IMR-90 (cell line): ENCODE data around the gene CGNL1. TPM values are rescaled to one million over a fixed set of nuclear protein-coding genes. Genes with fewer than 3 reads are reported as not detected.

ENCODE experiments used
- ATAC-seq: fragments of 200-7000 bp; cut with Tn5 transposase; 2 replicates; pipeline ENCODE4 v1.9.1; 2020; ENCODE audit warnings: low read depth, mild to moderate bottlenecking, moderate library complexity
- BruUV-seq: library from RNA; stranded (reverse); fragments of 400-500 nt; replicated peaks from 2 replicates; lab custom pipeline; 2021; lab: Mats Ljungman, UMichigan
- CTCF ChIA-PET: fragments of 300-600 bp; formaldehyde crosslinking; extraction: SDS; loops from one replicate; lab custom pipeline; 2021; ENCODE audit warnings: antibody characterized with exemption; lab: Yijun Ruan, JAX
- POLR2A ChIA-PET: fragments of 300-600 bp; sonication (Branson Sonifier 250); formaldehyde crosslinking; loops from one replicate; lab custom pipeline; 2022; ENCODE audit warnings: antibody characterized with exemption; ENCODE audit not compliant: unreplicated experiment; lab: Charles Lee
- DNase-seq: peaks from one replicate; pipeline ENCODE4 v3.0.0; 2013
- H2AFZ ChIP-seq: replicated peaks from 2 replicates; pipeline ENCODE3; 2013; ENCODE audit warnings: low read length, mild to moderate bottlenecking; ENCODE audit not compliant: poor library complexity
- H2AK5ac ChIP-seq: 2 replicates; pipeline ENCODE4 v1.6.1; 2013; ENCODE audit warnings: low read depth, low read length, inconsistent platforms
- H2AK9ac ChIP-seq: replicated peaks from 2 replicates; pipeline ENCODE3; 2013; ENCODE audit warnings: mild to moderate bottlenecking, low read depth, low read length, moderate library complexity; ENCODE audit not compliant: poor library complexity
- H2BK120ac ChIP-seq: 2 replicates; pipeline ENCODE4 v1.6.1; 2013; ENCODE audit warnings: low read depth, low read length, inconsistent platforms
- H2BK15ac ChIP-seq: 3 replicates; pipeline ENCODE4 v1.6.1; 2013; ENCODE audit warnings: low read depth, low read length, inconsistent platforms
- H2BK20ac ChIP-seq: 2 replicates; pipeline ENCODE4 v1.6.1; 2013; ENCODE audit warnings: low read depth, mild to moderate bottlenecking, inconsistent platforms, low read length, moderate library complexity
- H2BK5ac ChIP-seq: 2 replicates; pipeline ENCODE4 v1.6.1; 2013; ENCODE audit warnings: mild to moderate bottlenecking, low read depth, low read length, inconsistent platforms; ENCODE audit not compliant: poor library complexity, severe bottlenecking
- H3K14ac ChIP-seq: replicated peaks from 2 replicates; pipeline ENCODE4 v1.6.1; 2013; ENCODE audit warnings: low read depth, low read length, inconsistent platforms
- H3K18ac ChIP-seq: 2 replicates; pipeline ENCODE4 v1.6.1; 2013; ENCODE audit warnings: low read depth, low read length, control low read depth
- H3K23ac ChIP-seq: 2 replicates; pipeline ENCODE4 v1.6.1; 2013; ENCODE audit warnings: low read depth, low read length, inconsistent platforms
- H3K27ac ChIP-seq: 2 replicates; pipeline ENCODE4 v1.5.1; 2013; ENCODE audit warnings: mild to moderate bottlenecking, control low read depth, low read length; ENCODE audit not compliant: insufficient read depth
- H3K27me3 ChIP-seq: 2 replicates; pipeline ENCODE4 v1.6.1; 2013; ENCODE audit warnings: low read length; ENCODE audit not compliant: control insufficient read depth, insufficient read depth
- H3K36me3 ChIP-seq: 2 replicates; pipeline ENCODE4 v1.6.1; 2013; ENCODE audit warnings: low read length, mixed read lengths; ENCODE audit not compliant: control insufficient read depth, insufficient read depth
- H3K4ac ChIP-seq: 2 replicates; pipeline ENCODE4 v1.6.1; 2013; ENCODE audit warnings: low read depth, low read length, inconsistent platforms
- H3K4me1 ChIP-seq: 2 replicates; pipeline ENCODE4 v1.6.1; 2013; ENCODE audit warnings: low read length, mixed read lengths; ENCODE audit not compliant: control insufficient read depth, insufficient read depth
- H3K4me2 ChIP-seq: 2 replicates; pipeline ENCODE4 v1.6.1; 2013; ENCODE audit warnings: low read depth, mild to moderate bottlenecking, control low read depth, low read length, moderate library complexity
- H3K4me3 ChIP-seq: 2 replicates; pipeline ENCODE4 v1.5.1; 2013; ENCODE audit warnings: low read depth, mild to moderate bottlenecking, control low read depth, low read length, moderate library complexity; ENCODE audit not compliant: insufficient read depth
- H3K56ac ChIP-seq: 2 replicates; pipeline ENCODE4 v1.6.1; 2013; ENCODE audit warnings: low read length, inconsistent platforms; ENCODE audit not compliant: insufficient read depth; ENCODE audit errors: extremely low read depth
- H3K79me1 ChIP-seq, 2 experiments: 2 replicates each; pipeline ENCODE4 v1.6.1; 2013; ENCODE audit warnings: low read length in 2 of 2, inconsistent platforms in 1 of 2, low read depth in 1 of 2
- H3K9ac ChIP-seq: 2 replicates; pipeline ENCODE4 v1.6.1; 2013; ENCODE audit warnings: low read depth, low read length, control low read depth
- H3K9me1 ChIP-seq: 2 replicates; pipeline ENCODE4 v1.6.1; 2013; ENCODE audit warnings: low read length, inconsistent platforms; ENCODE audit not compliant: insufficient read depth
- H3K9me3 ChIP-seq: 2 replicates; pipeline ENCODE4 v1.6.1; 2013; ENCODE audit warnings: low read length; ENCODE audit not compliant: control insufficient read depth, insufficient read depth
- H4K20me1 ChIP-seq: 2 replicates; pipeline ENCODE4 v1.6.1; 2013; ENCODE audit warnings: low read length, inconsistent platforms; ENCODE audit not compliant: insufficient read depth
- H4K5ac ChIP-seq: 2 replicates; pipeline ENCODE4 v1.6.1; 2013; ENCODE audit warnings: mild to moderate bottlenecking, low read depth, low read length, control low read depth
- H4K8ac ChIP-seq, 2 experiments: 2 replicates each; pipeline ENCODE4 v1.6.1; 2013; ENCODE audit warnings: low read depth in 2 of 2, low read length in 2 of 2, control low read depth in 1 of 2, inconsistent platforms in 1 of 2
- H4K91ac ChIP-seq: 2 replicates; pipeline ENCODE4 v1.6.1; 2013; ENCODE audit warnings: low read depth, low read length, inconsistent platforms; ENCODE audit not compliant: insufficient read depth
- MAZ ChIP-seq: IDR thresholded peaks from 2 replicates; pipeline ENCODE4 v1.6.1; 2012; ENCODE audit warnings: low read depth, mild to moderate bottlenecking, low read length, improper control_type of control experiment, moderate library complexity, borderline replicate concordance
- NFE2L2 ChIP-seq: fragments of 150-350 bp; IDR thresholded peaks from 2 replicates; pipeline ENCODE4 v1.6.1; 2016; ENCODE audit warnings: low read depth, mild to moderate bottlenecking, low read length
- POLR2A ChIP-seq: IDR thresholded peaks from 2 replicates; pipeline ENCODE4 v1.6.1; 2012; ENCODE audit warnings: mild to moderate bottlenecking, low read depth, low read length
- RAD21 ChIP-seq: IDR thresholded peaks from 2 replicates; pipeline ENCODE4 v1.6.1; 2012; ENCODE audit warnings: low read length, improper control_type of control experiment
- RFX5 ChIP-seq: IDR thresholded peaks from 2 replicates; pipeline ENCODE4 v1.8.0; 2012; ENCODE audit warnings: low read depth, mild to moderate bottlenecking, low read length, moderate library complexity
- WGBS, 2 experiments: methylation state at CpG; one replicate each; pipeline versions ENCODE4 v1.1.5 to v1.1.7; 2013; ENCODE audit warnings: missing lambda C conversion rate in 2 of 2; ENCODE audit not compliant: insufficient read length in 1 of 2; ENCODE audit errors: extremely low coverage in 2 of 2; 5-methylcytosine and 5-hydroxymethylcytosine counted together
- dilution Hi-C: fragments of 300-500 bp; cut with HindIII; formaldehyde crosslinking; loops from one replicate; pipeline ENCODE4 v1.14.3; 2018; ENCODE audit warnings: low sequenced_read_pairs; ENCODE audit not compliant: unreplicated experiment
- in situ Hi-C: fragments of 300-500 bp; cut with MboI; formaldehyde crosslinking; loops from 3 replicates; pipeline ENCODE4 v1.14.3; 2019; ENCODE audit warnings: low sequenced_read_pairs, inconsistent platforms, mixed read lengths
- intact Hi-C: fragments of 100-400 bp; cut with micrococcal nuclease; formaldehyde crosslinking; loops from 2 replicates; pipeline ENCODE4 v1.10.0; 2022
- polyA plus RNA-seq, 3 experiments: library from polyadenylated mRNA; depleted of rRNA; stranded (reverse); fragments of >200 nt; gene quantifications; 2 replicates each; pipeline ENCODE4 v1.2.3, GENCODE V29; 2012; ENCODE audit warnings: low replicate concordance in 1 of 3
- total RNA-seq: library from RNA; depleted of rRNA; stranded (reverse); fragments of >200 nt; gene quantifications from 2 replicates; pipeline ENCODE4 v1.2.3, GENCODE V29; 2012
- TF ChIP-seq, protein P1 (sequence below): fragments of 150-350 bp; IDR thresholded peaks from 2 replicates; pipeline ENCODE4 v1.6.1; 2016; ENCODE audit warnings: low read depth, mild to moderate bottlenecking, low read length, moderate library complexity, borderline replicate concordance

CGNL1 gene
- total and polyA plus RNA-seq, 2 of the 4 experiments (the other 2 are of a cell fraction) = 0.07 to 0.18 TPM

DNA sequence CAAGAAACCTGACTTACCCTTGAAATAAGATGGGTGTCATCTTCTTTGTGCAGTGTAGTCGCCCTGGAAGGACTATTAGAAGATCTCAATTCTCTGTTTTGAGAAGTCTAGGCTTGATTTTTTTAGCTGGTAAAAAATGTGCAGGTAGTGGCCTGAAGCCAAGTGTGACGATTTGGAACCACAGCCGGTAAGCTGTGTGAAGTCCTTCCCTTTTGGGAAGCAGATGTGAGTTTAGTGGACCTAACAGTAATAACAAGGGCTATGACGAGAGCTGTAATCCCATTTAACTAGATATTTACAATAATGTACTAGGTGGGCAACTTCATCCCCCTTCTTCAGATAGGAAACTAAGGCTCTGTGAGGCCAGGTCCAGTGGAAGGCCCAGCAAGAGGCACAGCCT lies 133.7 kb downstream of the CGNL1 start:
- no peaks in the 10 kb centered on the region for H3K27me3 ChIP-seq
- no peak overlapping the region for H4K91ac ChIP-seq
- H2BK20ac ChIP-seq = no peak overlapping the region
- peak overlapping the region in 1 of 2 experiments; percentile 47; a peak in 1 of 4 replicates for H4K8ac ChIP-seq
- peaks cover 5% of the 10 kb centered on the region for H3K4me1 ChIP-seq
- in situ Hi-C loops (no loop called here), intact Hi-C loops (no loop called here), dilution Hi-C loops (no loop called here)
- H2BK15ac ChIP-seq = no peak overlapping the region
- no peak overlapping the region for H2AK9ac ChIP-seq
- DNase-seq (no peak), ATAC-seq (no peak)
- H4K20me1 ChIP-seq = no peaks in the 10 kb centered on the region
- H2BK120ac ChIP-seq = no peak overlapping the region; the same call in 1 of the 2 replicates
- no peak overlapping the region for H2AFZ ChIP-seq
- H3K27ac ChIP-seq = no peak overlapping the region
- ChIA-PET CTCF (no interaction called here), POLR2A (no interaction called here)
- H2AK5ac ChIP-seq = no peak overlapping the region
- H4K5ac ChIP-seq = no peak overlapping the region
- H3K18ac ChIP-seq = peak overlapping the region; percentile 16; the same call in 1 of the 2 replicates
- H3K14ac ChIP-seq = no peak overlapping the region
- WGBS, 2 experiments = no CpG with 5 or more reads among the region's 4 CpGs
- H3K23ac ChIP-seq = no peak overlapping the region
- H3K4me2 ChIP-seq = no peak overlapping the region
- no peak overlapping the region for H2BK5ac ChIP-seq
- H3K9me1 ChIP-seq = no peaks in the 10 kb centered on the region
- TF ChIP-seq NFE2L2 (no peak), RFX5 (no peak), POLR2A (no peak), RAD21 (no peak), MAZ (no peak)
- TF ChIP-seq, protein P1, sequence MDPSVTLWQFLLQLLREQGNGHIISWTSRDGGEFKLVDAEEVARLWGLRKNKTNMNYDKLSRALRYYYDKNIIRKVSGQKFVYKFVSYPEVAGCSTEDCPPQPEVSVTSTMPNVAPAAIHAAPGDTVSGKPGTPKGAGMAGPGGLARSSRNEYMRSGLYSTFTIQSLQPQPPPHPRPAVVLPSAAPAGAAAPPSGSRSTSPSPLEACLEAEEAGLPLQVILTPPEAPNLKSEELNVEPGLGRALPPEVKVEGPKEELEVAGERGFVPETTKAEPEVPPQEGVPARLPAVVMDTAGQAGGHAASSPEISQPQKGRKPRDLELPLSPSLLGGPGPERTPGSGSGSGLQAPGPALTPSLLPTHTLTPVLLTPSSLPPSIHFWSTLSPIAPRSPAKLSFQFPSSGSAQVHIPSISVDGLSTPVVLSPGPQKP = no peak
- H3K4me3 ChIP-seq = no peak overlapping the region
- no peak overlapping the region for H3K56ac ChIP-seq
- no TSS peak for BruUV-seq
- H3K9ac ChIP-seq = no peak overlapping the region
- H3K9me3 ChIP-seq = no peaks in the 10 kb centered on the region
- no peaks in the 10 kb centered on the region for H3K79me1 ChIP-seq
- no peaks in the 10 kb centered on the region for H3K36me3 ChIP-seq
- no peak overlapping the region for H3K4ac ChIP-seq
